Naive B cell (primary cell): Measurements from ENCODE around the gene PCBP3. TPM values are rescaled to one million over a fixed set of nuclear protein-coding genes. Genes with fewer than 3 reads are reported as not detected.
"Not testable (repeated sequence)": the region's sequence is repeated elsewhere in the genome, so short reads cannot be mapped to it uniquely, and the experiment has no call there.

Experiments used
- ATAC-seq, 2 donors: fragments of 150-1000 bp; cut with Tn5 transposase; 2 replicates each; pipeline ENCODE4 v1.10.0; 2021; ENCODE audit warnings: low read depth in 2 of 2, mild to moderate bottlenecking in 2 of 2, moderate library complexity in 2 of 2
- DNase-seq: peaks from one replicate; pipeline ENCODE4 v3.0.0; 2022
- H3K27ac Mint-ChIP-seq, 6 donors: one replicate each; pipeline ENCODE4 v1.8.0; 2020 to 2022; ENCODE audit warnings: mild to moderate bottlenecking in 6 of 6, mixed read lengths in 6 of 6, moderate library complexity in 5 of 6, inconsistent platforms in 2 of 6
- H3K27me3 Mint-ChIP-seq, 3 donors: one replicate each; pipeline ENCODE4 v1.8.0; 2021 to 2022; ENCODE audit warnings: mixed read lengths in 3 of 3, mild to moderate bottlenecking in 1 of 3
- H3K36me3 Mint-ChIP-seq, 2 donors: one replicate each; pipeline ENCODE4 v1.8.0; 2020 to 2022; ENCODE audit warnings: mixed read lengths in 2 of 2, inconsistent platforms in 1 of 2, mild to moderate bottlenecking in 1 of 2
- H3K4me1 Mint-ChIP-seq, 3 donors: one replicate each; pipeline ENCODE4 v1.8.0; 2020 to 2022; ENCODE audit warnings: mixed read lengths in 3 of 3, inconsistent platforms in 1 of 3, mild to moderate bottlenecking in 1 of 3, moderate library complexity in 1 of 3
- H3K4me3 Mint-ChIP-seq, 8 donors: one replicate each; pipeline ENCODE4 v1.8.0; 2020 to 2022; ENCODE audit warnings: mild to moderate bottlenecking in 8 of 8, mixed read lengths in 8 of 8, moderate library complexity in 8 of 8, inconsistent platforms in 2 of 8
- H3K9me3 Mint-ChIP-seq, 7 donors: one replicate each; pipeline ENCODE4 v1.8.0; 2020 to 2022; ENCODE audit warnings: mixed read lengths in 7 of 7, mild to moderate bottlenecking in 5 of 7, inconsistent platforms in 2 of 7, moderate library complexity in 1 of 7
- polyA plus RNA-seq, 6 donors: library from polyadenylated mRNA; unstranded; fragments of 300-500 nt; fragmentation: Illumina TruSeq; gene quantifications; one replicate each; pipeline ENCODE4 v1.2.3, GENCODE V29; 2021; ENCODE audit warnings: low read depth in 6 of 6

The PCBP3 gene
- polyA plus RNA-seq, 6 donors from 2014 or later, result 0.60 to 1.5 (median 0.93) TPM; not detected in 2

DNA sequence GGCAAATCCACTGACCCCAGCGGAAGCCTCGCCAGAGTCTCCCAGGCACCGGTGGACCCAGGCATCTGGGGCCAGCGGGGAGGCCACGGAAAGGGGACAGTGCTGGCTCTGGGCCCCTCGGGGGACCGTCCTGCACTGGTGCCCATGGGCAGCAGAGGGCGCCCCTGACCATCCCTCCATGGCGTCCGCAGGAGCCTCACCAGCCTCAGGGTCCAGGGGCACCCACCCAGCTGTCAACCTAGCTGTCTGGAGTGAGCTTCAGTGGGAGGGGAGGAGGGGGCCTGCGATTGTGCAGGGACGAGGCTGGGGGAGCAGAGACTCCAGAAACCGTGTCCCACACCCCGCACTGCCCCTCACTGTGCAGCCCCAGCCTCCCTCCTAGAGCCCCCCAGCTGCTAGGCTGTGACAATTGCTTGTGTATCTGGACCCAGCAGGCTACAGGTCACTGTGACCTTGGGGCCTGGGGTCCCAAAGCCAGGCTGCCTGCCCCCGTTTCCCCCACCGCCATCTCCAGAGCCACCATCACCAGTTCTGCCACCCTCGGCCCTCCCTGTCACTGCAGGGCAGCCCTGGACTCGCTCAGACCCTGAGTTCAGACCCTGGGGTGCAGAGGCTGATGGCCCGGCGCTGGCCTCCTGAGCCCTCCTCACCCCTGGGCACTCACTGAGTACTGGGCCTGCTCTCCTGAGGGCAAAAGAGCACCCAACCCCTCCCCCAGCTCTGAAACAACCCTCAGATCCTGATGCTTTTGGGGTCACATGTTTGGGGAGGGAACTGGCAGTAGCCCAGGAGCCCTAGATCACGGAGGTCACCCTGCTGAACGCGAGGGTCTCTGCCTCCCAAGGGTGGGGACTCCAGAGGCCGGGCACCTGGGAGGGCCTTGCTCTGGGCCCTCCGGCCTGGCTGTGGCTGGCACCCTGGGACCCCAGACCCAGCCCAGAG is 327.4 kb downstream of the PCBP3 start:
- H3K27me3 Mint-ChIP-seq, result peaks cover 26 to 68% (median 51%) of the 10 kb centered on the region in 3 donors
- ATAC-seq (peak in 1 of 2 donors; percentile 20), DNase-seq (no peak)
- no peak overlapping the region for H3K27ac Mint-ChIP-seq
- H3K36me3 Mint-ChIP-seq, result no peaks in the 10 kb centered on the region
- peaks cover 0 to 1% (median 0%) of the 10 kb centered on the region in 7 donors for H3K9me3 Mint-ChIP-seq
- H3K4me1 Mint-ChIP-seq, result peaks cover 7 to 13% (median 7%) of the 10 kb centered on the region in 3 donors
- H3K4me3 Mint-ChIP-seq, result no peak overlapping the region

DNA sequence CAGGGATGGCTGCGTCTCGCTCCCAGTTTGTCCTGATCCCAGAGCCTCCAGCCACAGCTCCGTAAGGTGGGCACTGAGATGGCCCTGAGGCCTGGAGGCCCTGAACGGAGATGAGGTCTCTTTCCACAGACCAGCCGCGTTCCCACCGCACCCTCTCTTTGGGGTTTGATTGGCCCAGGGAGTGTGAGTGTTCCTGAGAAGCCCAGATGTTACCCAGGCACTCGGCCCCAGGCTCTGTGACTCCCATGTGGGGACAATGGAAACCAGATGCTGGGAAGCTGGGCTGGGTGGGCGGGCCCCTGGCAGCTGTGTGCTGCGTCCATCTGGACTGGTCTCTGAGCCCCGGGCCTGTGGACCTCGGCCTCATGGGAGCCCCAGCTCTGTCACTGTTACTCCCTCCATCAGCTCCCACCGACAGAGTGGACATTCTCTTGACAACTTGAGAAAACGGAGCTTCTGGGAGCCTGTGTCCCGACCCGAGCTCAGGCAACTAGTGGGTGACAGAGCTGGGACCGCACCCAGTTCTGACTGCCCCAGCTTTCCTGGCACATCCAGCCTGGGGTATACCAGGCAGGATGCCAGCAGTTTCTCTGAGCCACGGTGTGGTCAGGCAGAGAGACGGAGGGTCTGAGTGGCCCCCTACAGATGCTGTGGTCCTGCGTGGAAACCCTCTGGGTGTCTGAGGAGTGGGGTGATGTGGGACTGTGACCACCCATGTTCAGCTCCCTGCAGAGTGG is 328.3 kb downstream of the PCBP3 start:
- Mint-ChIP-seq H3K4me3 (peak overlapping the region in 3 of 8 donors; percentile 23 to 90 (median 47)), H3K9me3 (peaks cover 0 to 1% (median 0%) of the 10 kb centered on the region in 7 donors), H3K27me3 (peaks cover 25 to 75% (median 57%) of the 10 kb centered on the region in 3 donors), H3K27ac (no peak overlapping the region), H3K36me3 (no peaks in the 10 kb centered on the region), H3K4me1 (peaks cover 7 to 13% (median 7%) of the 10 kb centered on the region in 3 donors)
- DNase-seq (no peak), ATAC-seq (no peak)

DNA sequence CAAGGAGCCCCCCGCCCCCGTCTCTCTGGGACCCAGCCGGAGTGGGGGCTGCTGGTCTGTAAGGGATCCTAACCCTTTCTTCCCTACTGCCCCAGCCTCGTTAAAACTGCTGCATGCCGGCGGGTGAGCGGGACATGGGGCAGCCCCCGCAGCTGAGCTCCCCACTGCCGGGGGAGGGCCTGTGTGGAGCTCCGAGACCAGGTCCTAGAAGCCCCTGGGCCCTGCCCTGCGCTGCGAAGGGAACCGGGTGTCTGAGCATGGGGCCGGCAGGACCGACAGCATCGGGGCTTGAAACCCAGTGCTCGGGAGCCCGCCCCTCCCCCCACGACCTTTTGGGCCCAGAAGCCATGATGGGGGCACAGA is 328.8 kb downstream of the PCBP3 start:
- peaks cover 7 to 13% (median 7%) of the 10 kb centered on the region in 3 donors for H3K4me1 Mint-ChIP-seq
- peak overlapping the region in 5 of 8 donors; percentile 12 to 90 (median 25) for H3K4me3 Mint-ChIP-seq
- no peak for DNase-seq
- ATAC-seq, result no peak
- no peak overlapping the region for H3K27ac Mint-ChIP-seq
- H3K9me3 Mint-ChIP-seq, result peaks cover 0 to 1% (median 0%) of the 10 kb centered on the region in 7 donors
- no peaks in the 10 kb centered on the region for H3K36me3 Mint-ChIP-seq
- peaks cover 25 to 70% (median 52%) of the 10 kb centered on the region in 3 donors for H3K27me3 Mint-ChIP-seq

DNA sequence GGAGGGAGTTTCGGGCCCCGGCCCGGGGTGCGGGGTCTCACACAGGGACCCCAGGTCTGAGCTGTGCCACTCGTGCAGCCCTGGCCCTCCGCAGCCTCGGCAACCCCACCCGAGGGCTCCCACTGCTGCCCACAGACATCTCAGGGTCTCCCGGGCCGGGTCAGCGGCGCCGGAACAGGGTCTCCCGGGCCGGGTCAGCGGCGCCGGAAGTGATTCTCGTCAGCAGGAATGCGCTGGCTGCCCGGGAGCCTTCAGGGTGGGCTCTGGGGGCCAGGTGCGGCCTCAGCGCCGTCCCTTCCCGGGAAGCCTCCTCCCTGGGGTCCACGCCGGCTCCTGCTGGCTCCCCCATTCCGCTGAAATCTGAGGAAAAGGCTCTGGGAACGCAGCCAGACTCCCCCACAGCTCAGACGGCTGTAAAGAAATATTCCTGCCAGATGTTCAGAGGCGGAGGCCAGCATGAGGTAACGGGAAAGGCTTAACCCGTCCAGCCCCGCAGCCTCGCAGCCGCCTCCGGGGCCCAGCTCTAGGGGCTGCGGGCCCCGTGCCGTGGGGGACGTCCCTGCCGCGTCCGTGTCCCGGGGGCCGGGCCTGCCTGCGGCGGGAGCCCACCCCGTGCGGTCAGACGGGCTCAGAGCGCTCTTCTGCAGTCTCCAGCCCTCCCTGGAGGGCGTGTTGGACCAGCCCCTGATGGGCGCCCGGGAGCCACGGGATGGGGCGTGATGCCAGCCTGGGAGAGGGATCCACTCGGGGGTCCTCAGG is 329.4 kb downstream of the PCBP3 start:
- peaks cover 25 to 68% (median 49%) of the 10 kb centered on the region in 3 donors for H3K27me3 Mint-ChIP-seq
- ATAC-seq (peak in 1 of 2 donors; percentile 8), DNase-seq (no peak)
- peak overlapping the region in 6 of 8 donors; percentile 58 to 91 (median 87) for H3K4me3 Mint-ChIP-seq
- peaks cover 0 to 1% (median 0%) of the 10 kb centered on the region in 7 donors for H3K9me3 Mint-ChIP-seq
- no peaks in the 10 kb centered on the region for H3K36me3 Mint-ChIP-seq
- peaks cover 7 to 13% (median 7%) of the 10 kb centered on the region in 3 donors for H3K4me1 Mint-ChIP-seq
- no peak overlapping the region for H3K27ac Mint-ChIP-seq

DNA sequence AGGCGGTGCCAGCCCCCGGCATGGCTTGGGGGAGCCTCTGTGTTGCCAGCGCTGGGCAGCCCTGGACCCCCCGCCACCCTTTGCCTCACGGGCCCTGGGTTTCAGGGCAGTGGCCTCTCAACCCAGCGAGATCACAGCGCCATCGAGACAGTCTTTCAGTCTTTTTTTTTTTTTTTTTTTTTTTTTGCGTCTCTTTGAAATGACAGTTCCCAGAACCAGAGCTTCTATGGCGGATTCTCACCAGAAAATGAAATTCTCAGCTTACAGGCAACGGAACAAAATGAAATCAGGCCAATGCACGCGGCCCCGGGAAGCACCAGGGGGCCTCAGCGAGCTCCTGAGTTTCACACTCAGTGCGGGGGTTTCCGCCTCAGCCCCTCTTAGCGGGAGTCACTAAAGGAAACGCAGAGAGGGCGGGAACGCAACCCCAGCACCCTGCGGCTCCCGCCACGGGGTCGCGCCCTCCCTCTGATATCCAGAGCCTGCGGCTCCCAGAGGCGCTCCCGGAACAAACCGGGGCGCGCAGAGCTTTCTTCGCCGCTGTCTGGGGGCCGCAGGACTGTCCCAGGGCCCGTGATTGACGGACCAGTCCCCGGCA is 330.0 kb downstream of the PCBP3 start:
- peak; percentile 57 for DNase-seq
- Mint-ChIP-seq H3K36me3 (no peaks in the 10 kb centered on the region), H3K4me1 (peaks cover 7 to 13% (median 7%) of the 10 kb centered on the region in 3 donors), H3K4me3 (peak overlapping the region; percentile 85 to 93 (median 91)), H3K9me3 (peaks cover 0 to 1% (median 0%) of the 10 kb centered on the region in 7 donors), H3K27me3 (peaks cover 24 to 66% (median 49%) of the 10 kb centered on the region in 3 donors), H3K27ac (peak overlapping the region in 4 of 6 donors; percentile 54 to 81 (median 73))
- ATAC-seq, result peak; percentile 88

DNA sequence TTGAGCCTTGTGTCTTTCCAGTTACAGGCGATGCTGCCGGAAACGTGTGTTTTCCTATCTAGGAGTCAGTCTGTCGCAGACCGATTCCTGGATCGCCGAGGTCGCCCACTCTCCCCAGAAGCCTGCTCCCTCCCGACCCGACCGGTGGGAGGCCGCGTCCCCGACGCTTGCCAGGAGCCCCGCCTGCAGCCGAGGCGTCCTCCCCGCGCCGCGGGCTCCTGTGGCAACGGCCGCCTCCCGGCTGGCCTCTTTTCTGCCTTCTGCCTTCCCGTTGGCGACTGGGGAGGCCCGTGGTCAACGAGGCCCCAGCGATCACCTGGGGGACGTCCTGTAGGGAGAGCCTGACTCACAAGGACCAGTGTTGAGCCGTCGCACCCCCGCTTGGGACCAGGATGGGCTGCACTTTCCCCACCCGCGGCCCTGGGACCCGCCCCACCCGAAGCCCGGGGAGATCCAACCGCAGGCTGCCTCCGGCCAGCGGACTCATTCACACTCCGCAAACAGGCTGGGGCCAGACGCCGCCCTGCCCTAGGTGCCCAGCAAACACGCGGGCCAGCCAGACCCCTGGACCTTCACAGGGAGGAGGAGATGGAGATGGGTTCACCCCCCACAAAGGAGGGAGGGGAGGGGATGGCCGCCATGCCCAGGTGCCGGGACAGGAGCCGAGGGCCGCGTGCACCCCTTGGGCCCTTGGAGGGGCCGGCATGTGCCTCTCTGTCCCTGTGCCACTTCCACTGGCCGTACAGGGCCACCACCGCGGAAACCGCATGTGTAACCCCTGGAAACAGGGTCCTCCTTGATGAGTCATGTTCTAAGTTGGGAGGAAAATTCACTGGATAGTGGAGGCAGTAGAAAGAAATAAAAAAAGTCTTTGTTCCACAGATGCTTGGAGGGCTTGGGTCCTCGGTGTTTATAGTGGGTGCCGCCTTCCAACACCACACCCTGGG is 330.8 kb downstream of the PCBP3 start:
- Mint-ChIP-seq H3K27ac (peak overlapping the region in 2 of 6 donors; percentile 54 to 66), H3K4me1 (peaks cover 7 to 13% (median 7%) of the 10 kb centered on the region in 3 donors), H3K9me3 (peaks cover 0 to 1% (median 0%) of the 10 kb centered on the region in 7 donors), H3K36me3 (no peaks in the 10 kb centered on the region), H3K4me3 (peak overlapping the region; percentile 85 to 93 (median 91)), H3K27me3 (peaks cover 26 to 61% (median 46%) of the 10 kb centered on the region in 3 donors)
- ATAC-seq (peak; percentile 42 to 46), DNase-seq (no peak)

DNA sequence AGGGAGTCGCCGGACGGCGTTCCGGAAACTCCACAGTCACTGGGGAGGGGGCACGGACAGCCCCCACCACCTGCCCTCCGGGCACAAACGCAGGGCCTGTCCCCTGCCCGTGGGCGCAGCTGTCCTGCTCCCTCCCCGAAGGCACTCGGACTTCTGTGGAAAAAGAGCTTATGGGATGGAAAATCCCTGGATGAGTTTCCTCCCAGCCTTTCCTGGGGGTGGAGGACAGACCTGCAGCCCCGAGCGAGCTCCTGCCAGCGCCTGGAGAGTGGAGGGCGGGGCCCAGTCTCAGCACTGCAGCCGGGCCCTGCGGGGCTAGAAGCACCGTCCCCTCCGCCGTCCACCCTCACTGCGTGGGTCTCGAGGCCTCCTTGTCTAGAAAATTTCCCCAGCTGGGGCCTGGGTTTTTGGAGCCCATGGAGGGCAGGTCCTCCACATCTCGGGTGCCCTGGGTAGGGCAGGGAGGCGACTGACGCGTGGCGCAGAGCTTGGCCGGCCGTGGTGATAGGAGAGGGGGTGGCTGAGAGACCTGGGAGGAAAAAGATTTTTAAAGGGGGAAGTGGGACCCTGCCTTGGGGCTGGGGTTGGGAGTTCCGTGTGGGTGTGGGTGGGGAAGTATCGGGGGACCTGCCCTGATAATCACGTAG is 331.6 kb downstream of the PCBP3 start:
- no peak for DNase-seq
- Mint-ChIP-seq H3K9me3 (peaks cover 0 to 1% (median 0%) of the 10 kb centered on the region in 7 donors), H3K4me1 (peaks cover 7 to 13% (median 7%) of the 10 kb centered on the region in 3 donors), H3K4me3 (peak overlapping the region in 5 of 8 donors; percentile 60 to 90 (median 84)), H3K36me3 (no peaks in the 10 kb centered on the region), H3K27me3 (peaks cover 26 to 58% (median 38%) of the 10 kb centered on the region in 3 donors), H3K27ac (no peak overlapping the region)
- no peak for ATAC-seq

DNA sequence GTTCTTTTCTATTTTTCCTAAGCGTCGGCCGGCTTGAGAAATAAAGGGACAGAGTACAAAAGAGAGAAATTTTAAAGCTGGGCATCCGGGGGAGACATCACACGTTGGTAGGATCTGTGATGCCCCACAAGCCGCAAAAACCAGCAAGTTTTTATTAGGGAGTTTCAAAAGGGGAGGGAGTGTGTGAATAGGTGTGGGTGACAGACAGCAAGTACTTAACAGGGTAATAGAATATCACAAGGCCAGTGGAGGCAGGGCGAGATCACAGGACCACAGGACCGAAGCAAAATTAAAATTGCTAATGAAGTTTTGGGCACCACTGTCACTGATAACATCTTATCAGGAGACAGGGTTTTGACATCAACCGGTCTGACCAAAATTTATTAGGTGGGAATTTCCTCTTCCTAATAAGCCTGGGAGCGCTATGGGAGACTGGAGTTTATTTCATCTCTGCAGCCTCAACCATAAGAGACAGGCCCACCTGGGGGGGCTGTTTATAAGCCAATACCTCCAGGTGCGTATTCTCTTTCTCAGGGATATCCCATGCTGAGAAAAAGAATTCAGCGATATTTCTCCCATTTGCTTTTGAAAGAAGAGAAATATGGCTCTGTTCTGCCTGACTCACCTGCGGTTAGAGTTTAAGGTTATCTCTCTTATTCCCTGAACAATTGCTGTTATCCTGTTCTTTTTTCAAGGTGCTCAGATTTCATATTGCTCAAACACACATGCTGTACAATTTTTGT is 332.3 kb downstream of the PCBP3 start:
- Mint-ChIP-seq H3K4me1 (peaks cover 7 to 13% (median 7%) of the 10 kb centered on the region in 3 donors), H3K4me3 (peak overlapping the region in 4 of 8 donors; percentile 65 to 90 (median 76)), H3K27me3 (peaks cover 26 to 55% (median 34%) of the 10 kb centered on the region in 3 donors)
- not testable (repeated sequence) for ATAC-seq, H3K9me3 Mint-ChIP-seq, H3K36me3 Mint-ChIP-seq, H3K27ac Mint-ChIP-seq, DNase-seq

DNA sequence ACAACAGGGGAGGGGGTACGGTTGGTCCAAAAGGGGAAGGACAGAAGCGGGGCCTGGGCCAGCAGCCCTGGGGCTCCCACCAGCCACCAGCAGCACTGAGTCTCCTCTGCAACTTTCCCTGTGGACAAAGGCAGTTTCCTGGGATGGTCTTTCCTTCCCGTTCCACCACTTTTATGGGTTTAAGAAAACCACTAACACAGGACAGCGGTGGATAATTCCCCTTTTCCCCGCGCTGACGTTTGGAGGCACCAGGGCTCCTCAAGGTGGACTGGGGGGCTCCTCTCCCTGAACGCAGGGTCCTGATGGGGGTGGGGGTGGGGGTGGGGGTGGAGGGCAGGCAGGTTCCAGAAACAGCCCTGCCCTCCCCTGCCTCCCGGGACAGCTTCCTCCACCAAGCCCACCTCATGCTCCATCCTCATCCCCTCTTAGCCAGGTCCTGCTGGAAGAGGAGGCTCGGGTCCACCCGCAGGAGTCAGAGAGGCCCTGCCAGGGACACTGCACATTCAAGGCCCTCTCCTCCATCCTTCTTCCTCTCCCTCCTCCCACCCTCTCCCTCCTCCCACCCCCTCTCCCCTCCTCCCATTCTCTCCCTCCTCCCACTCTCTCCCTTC is 333.3 kb downstream of the PCBP3 start:
- no peak for ATAC-seq
- no peak overlapping the region for H3K27ac Mint-ChIP-seq
- H3K9me3 Mint-ChIP-seq, result peaks cover 0 to 1% (median 0%) of the 10 kb centered on the region in 7 donors
- no peaks in the 10 kb centered on the region for H3K36me3 Mint-ChIP-seq
- H3K27me3 Mint-ChIP-seq, result peaks cover 26 to 46% (median 26%) of the 10 kb centered on the region in 3 donors
- no peak for DNase-seq
- peaks cover 7 to 13% (median 7%) of the 10 kb centered on the region in 3 donors for H3K4me1 Mint-ChIP-seq
- no peak overlapping the region for H3K4me3 Mint-ChIP-seq

DNA sequence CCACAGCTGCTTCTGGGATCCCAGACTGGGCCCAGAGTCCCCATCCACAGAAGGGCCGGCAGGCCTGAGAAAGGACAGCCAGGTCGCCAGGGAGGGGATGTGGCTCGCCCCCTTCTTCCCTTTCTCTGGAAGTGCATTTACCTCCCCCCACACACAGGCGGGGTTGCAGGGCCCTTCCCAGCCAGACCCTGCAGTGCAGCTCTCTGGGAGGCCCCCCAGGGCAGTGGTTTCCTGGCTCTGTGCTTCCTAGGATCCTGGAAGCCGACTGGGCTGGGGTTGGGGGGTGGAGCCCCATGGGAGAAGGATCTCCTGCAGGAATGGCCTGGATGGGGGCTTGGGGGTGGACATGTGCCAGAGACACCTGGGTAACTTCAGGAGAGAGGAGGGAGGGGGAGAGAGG is 333.9 kb downstream of the PCBP3 start:
- H3K27ac Mint-ChIP-seq, result no peak overlapping the region
- peaks cover 7 to 13% (median 7%) of the 10 kb centered on the region in 3 donors for H3K4me1 Mint-ChIP-seq
- H3K9me3 Mint-ChIP-seq, result peaks cover 0 to 1% (median 0%) of the 10 kb centered on the region in 7 donors
- ATAC-seq (no peak), DNase-seq (no peak)
- H3K27me3 Mint-ChIP-seq, result peaks cover 26 to 46% (median 26%) of the 10 kb centered on the region in 3 donors
- H3K36me3 Mint-ChIP-seq, result no peaks in the 10 kb centered on the region
- H3K4me3 Mint-ChIP-seq, result no peak overlapping the region
